A549 treated with AZD2906 at 1 μM for 4 hours (cell line): ENCODE results near the gene FER. TPM values are rescaled to one million over a fixed set of nuclear protein-coding genes. Genes with fewer than 3 reads are reported as not detected.

ENCODE experiments used
- total RNA-seq: library from RNA; stranded (reverse); fragments of 200-300 nt; extraction: Qiagen RNA extraction; gene quantifications from 5 replicates; pipeline ENCODE4 v1.2.3, GENCODE V29; 2022

The FER gene
- total RNA-seq: 3.3 to 5.7 TPM (median 4.9 TPM) in 5 replicates

GRCh38 chr5:108747774-108748400, at the start of gene FER:
TSS of gene FER (plus strand) at chr5:108747897. CDS start at chr5:108798183, 50,286 bp downstream.

